GM19193 (cell line): Measurements from ENCODE around the gene TK2.

Source experiments
- POLR2A ChIP-seq: IDR thresholded peaks from 4 replicates; pipeline ENCODE4 v1.6.1; 2011; ENCODE audit not compliant: insufficient read depth, insufficient read length; ENCODE audit errors: extremely low read depth

TK2 gene

DNA sequence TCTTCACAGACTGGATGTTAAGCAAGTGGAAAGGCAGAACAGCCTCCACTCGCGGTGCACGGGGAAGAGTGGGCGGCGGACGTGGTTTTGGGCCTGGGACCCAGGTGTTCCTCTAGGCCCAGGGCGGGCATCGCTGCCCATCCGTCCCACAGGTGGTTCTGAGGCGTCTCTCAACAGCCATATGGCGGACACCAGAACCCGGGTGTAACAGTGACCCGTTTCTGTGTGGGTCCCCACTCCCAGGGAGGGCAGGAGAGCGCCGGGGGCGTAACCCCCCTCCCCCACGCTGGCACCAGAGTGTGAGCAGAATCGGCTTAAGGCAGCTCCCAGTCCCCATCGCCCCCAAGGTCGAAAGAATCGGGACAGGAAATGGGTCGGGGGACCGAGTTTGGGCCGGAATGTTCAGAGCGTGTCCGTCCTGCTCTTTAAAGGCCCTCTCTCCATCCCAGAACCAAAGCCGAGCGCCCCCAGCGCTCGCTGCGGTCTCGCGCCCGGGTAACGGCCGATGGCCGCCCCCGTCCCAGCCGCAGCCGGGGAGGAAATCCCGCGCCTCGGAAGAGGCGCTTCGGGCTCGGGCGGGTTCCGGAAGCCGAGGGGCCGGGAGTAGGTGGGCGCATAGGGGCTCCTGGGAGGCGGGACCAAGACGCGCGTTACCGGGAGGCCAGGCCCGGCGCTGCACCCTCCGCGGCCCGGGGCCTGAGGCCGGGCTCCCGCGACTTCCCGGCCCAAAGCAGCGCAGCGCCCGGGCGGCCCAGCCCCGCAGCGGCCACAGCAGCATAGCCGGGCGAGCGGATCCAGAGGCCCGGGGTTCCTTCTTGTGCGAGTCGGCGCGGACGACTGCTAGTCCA is at the start of gene TK2:
TSS of gene TK2 (minus strand) at position 839 of the 848 bp plus-strand sequence. CDS start at position 778, 61 bp downstream.
- peak; percentile 64 for TF ChIP-seq POLR2A

DNA sequence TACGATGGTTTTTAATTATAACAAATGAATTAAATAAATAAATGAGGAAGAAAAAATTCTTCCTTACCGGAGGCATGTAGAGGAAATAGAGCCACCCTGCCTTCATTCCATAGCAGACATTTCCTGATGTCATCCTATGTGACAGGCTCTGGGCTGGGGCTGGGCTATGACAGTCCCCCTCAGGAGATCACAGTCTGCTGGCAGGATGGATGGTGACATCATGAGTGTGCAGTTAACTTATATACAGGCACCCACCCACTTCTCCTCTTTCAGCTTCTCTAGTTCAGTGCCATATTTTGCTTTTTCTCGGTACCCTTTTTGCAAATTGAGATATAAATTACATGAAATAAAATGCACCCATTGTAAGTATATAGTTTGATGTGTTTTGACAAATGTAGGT is 48.2 kb upstream of the TK2 start:
- TF ChIP-seq POLR2A, result no peak

DNA sequence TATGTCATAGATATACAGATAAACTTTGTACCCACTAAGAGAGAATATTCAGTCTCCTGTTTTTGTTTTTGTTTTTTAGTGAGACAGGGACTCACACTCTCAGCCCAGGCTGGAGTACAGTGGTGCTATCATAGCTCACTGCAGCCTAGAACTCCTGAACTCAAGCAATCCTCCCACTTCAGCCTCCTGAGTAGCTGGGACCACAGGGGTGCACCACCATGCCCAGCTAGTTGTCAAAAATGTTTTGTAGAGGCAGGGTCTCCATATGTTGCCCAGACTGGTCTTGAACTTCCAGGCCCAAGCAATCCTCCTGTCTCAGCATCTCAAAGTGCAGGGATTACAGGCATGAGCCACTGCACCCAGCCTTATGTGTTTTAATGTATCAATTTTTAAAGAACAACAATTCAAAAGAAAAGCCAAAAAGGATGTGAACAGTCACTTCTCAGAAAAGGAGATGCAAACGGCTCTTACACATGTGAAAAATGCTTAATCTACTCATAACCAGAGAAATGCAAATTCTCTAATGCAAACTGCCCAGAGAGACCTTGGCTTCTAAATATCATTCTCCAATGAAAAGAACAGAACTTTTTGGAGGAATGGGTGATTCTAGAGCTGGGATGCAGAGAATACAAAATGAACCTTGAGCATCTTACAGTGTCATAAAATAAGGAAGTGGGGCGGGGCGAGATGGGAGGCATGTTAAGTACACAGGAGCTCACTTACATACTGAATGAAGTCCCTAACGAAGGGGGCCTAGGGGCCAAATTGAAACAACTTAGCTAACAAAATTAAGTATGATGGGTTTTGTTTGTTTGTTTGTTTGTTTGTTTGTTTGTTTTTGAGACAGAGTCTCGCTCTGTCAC is 47.3 kb upstream of the TK2 start:
- no peak for TF ChIP-seq POLR2A

DNA sequence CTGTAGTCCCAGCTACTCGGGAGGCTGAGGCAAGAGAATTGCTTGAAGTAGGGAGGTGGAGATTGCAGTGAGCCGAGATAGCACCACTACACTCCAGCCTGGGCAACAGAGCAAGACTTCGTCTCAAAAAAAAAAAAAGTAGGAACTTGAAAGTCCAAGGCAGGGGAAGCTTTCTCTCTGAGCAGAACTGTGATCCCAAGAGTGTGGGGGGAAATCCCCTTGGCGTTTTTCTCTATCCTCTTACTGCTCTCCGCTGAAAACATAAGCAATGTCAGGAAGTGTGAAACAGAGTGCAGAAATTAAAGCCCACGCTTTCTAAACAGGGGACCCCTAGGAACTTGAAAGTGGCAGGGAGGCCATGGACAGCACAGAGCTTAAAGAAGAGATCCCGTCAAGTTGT is 44.8 kb upstream of the TK2 start:
- TF ChIP-seq POLR2A, result no peak

DNA sequence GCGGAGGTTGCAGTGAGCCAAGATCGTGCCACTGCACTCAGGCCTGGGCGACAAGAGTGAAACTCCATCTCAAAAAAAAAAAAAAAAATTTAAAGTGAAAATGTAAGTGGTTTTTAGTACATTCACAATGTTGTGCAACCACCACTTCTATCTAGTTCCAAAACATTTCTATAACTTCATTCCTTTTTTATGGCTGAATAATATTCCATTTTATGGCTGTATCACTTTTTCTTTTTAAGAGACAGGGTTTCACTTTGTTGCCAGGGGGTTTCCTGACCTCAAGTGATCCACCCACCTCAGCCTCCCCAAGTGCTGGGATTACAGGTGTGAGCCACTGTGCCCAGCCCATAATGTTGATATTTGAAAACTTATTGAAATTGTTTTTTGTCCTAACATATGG is 42.9 kb upstream of the TK2 start:
- no peak for TF ChIP-seq POLR2A

DNA sequence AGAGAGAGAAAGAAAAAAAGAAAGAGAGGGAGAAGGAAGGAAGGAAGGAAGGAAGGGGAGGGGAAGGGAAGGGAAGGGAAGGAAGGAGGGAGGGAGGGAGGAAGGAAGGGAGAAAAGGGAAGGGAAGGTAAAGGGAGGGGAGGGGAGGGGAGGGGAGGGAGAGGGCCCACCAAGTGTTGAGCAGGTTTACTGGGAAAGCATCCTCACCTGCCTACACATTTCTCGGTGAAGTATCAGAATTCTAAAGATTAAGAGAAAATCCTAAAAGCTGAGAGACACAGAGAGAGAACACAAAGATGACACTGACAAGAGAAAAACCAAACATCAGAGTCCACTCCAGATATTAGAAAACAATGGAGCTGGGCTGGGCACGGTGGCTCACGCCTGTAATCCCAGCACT is 42.3 kb upstream of the TK2 start:
- TF ChIP-seq POLR2A, result no peak

DNA sequence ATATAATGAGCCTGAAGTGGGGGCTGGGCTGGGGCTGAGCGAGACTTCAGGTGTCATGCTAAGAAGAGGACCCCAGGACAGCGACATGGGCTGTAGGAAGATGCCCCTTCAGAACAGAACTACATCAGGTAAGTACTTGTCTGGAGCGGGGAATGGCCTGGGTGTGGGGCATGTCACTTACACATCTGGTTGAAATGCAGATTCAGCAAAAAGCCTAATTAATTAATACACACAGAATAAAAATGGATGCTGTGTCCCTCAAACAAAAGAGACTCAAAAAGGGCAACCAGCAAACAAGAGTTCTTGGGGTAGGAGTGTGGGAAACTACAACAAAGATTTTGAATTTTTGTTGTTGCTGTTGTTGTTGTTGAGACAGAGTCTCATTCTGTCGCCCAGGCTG is 41.1 kb upstream of the TK2 start:
- TF ChIP-seq POLR2A, result no peak

DNA sequence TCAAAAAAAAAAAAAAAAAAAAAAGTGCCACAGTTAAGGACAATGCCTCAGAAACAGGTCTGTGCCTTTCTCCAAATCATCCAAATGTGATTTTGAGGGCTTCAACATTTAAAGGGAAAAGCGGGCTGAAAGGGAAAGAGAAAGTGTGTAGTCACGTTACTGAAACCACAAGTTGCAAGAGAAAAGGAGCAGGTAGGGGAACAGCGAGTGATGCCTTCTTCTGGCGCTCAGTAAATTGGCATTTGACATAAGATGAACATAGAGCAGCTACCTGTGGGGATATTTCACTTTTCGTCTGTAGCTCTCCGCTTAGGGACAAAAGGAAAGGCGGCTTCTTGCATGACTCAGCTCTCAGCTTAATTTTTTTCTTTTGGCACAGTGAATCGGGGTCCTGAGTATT is 40.4 kb upstream of the TK2 start:
- no peak for TF ChIP-seq POLR2A

DNA sequence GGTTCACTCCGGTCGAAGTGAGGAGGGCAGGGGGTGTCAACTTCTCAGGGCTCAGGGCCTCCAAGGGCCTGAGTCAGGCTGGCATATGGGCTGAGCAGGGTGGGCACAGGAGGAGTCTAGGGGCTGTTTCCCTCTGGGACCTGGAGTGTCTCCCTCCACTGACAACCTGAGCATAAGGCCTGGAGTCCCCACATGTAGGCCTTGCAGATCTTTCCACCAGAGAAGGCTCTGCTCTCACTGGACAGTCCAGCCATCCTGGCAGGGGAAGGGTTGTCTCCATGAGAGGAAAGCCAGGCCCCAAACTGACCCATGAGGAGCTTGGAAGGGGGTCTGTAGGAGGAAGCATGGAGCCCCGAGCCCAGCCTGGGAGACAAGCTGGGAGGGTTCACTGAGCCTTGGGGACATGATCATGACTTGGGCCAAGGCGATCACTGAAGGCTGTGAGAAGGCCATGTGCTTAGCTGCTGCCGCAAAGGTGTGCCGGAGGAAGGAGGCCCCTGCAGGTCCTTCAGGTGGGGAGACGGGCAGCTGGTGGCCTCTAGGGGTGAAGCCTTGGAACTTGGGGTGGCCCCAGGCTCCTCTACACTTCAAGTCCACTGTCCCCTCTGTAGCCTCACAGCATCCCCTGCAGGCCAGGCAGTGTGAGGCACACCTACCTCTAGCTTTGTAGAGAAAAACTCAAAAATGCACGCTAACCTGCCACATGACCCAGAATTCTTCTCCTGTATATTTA is 39.2 kb upstream of the TK2 start:
- no peak for TF ChIP-seq POLR2A

DNA sequence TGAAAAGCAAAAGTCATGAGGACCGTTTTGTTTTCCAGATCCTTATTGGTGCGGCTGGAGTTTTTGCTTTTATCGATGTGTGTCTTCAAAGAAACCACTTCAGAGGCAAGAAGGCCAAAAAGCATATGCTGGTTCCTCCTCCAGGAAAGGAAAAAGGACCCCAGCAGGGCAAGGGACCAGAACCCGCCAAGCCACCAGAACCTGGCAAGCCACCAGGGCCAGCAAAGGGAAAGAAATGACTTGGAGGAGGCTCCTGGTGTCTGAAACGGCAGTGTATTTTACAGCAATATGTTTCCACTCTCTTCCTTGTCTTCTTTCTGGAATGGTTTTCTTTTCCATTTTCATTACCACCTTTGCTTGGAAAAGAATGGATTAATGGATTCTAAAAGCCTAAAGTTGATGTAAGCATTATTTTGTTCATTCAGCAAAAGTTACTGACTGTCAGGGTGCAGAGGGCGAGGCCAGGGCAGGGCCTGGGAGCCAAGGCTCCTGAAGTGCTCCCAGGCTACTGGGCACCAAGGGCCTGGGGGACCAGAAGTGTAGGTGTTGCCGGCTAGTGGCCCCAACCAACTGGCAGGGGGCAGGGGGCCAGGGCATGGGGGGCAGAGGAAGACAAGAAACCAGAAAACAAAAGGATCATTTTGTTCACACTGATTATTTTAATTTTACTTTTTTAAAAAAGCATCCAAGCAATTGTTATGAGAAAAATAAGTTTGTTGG is 38.1 kb upstream of the TK2 start:
- no peak for TF ChIP-seq POLR2A

DNA sequence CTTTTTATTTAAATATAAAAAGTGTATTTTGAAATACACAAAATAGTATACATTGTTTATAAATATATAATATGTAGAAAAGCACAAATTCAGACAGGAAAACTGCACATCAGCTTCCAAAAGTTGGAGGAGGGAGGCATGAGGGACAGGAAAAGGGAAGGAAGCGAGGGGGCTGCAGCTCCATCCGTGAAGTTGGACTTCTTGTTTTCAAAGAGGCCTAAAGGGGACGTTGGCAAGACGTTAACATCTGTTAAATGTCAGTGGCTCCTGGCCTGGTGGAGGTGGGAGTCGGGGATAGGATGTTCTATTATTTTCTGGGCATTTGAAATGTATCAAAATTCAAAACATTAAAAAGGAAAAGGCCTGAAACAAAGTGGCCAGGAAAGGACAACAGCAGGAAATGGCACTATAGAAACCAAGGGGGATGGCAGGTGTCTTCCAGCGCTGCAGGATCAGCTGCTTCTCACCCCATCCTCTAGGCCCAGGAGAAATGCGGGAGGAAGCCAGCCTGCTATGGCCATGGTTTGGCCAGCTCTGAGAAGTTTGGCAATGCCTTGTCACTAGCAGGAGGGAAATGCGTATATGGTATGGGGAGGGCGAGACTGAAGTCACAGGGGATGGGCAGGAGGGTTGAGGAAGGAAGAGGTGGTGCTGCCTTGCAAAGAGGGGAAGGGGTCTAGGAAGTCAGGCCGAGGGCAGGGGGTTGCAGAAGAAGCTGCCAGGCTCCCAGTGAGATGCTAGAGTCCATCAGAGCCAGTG is 35.7 kb upstream of the TK2 start:
- TF ChIP-seq POLR2A, result no peak

DNA sequence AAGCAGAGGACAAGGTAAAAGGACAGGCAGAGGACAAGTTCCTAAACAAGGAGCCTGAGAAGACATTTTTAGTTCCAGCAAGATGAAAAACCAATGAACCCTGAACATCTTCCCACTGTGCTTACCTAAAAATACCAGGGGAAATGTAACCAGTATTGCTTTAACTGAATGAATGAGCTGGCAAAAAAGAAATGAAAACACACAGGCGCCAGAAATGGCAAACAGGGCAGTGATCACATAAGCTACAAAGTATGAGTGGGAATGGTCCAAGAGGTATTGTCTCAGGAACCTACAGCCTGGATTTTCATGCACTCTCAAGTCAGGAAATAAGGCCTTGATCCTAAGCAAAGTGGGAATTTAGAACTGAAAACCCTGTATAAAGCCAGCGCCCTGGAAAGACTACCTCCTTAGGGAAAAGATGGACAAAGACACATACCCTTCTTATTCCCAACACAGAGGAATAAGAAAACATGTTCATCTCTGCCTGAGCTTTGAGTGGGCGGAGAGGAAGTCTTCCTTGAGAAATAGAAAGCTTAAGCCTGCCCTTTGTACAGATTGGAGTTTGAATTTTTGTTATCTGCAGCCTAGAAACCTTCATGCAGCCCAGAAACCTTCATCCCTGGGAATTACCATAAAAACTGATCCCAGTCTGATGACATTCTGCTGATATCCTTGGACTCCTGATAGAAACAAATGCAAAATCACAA is 31.5 kb upstream of the TK2 start:
- no peak for TF ChIP-seq POLR2A

DNA sequence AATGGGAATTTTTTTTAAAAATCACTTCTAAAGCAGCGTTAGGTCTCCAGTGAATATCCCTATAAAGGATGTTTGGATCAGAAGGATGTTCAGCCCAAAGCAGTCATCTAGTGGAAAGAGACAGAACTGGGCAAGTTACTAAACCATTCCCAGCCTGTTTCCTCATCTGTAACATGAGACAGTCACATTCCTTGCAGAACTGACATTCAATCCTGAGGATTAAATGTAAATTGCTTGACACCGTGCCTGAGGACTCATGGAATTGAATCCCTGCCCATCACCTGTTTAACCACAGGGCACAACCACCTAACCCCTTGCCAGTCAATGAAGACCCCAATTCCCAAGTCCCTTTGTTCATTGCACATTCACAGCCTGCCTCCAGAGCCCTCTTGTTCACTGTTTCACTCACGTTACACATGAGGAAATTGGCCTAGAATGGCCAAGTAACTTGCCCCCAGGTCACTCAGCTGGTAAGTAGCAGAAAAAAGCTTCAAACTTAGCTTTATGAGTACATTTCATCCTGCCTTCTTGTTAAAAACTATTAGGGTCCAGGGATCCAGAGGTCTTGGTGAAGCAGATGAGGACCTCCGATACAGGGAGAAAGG is 30.8 kb upstream of the TK2 start:
- TF ChIP-seq POLR2A, result no peak
